Measurements from ENCODE around the gene CHCHD6. TPM values are rescaled to one million over a fixed set of nuclear protein-coding genes. Genes with fewer than 3 reads are reported as not detected.

Gene CHCHD6
- total RNA-seq, 1 experiment from 2014 or later, result 18.7 TPM

DNA sequence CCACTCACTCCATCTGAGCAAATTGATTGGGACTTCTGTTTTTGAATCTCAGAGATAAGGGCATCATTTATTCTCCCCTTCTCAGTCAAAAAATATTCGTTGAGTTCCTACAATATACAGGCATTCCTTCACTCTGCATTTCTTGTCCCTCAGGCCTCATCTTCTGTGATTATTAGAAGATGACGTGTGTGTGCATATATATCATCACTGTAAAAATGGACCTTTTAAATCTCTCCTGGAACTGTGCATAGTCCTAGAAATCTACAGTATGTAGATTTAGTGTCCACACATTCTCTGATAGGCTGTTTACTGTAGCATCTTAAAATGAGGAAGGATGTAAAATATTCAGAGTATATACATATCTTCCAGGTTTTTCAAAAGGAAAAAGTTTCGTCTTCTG lies 235.7 kb downstream of the CHCHD6 start:
- DNase-seq (ENCODE audit: low read depth), result no peak

GRCh38 chr3:126941721-126942270 lies 237.8 kb downstream of the CHCHD6 start:
- peak; percentile 17 for DNase-seq (ENCODE audit: low read depth)

DNA sequence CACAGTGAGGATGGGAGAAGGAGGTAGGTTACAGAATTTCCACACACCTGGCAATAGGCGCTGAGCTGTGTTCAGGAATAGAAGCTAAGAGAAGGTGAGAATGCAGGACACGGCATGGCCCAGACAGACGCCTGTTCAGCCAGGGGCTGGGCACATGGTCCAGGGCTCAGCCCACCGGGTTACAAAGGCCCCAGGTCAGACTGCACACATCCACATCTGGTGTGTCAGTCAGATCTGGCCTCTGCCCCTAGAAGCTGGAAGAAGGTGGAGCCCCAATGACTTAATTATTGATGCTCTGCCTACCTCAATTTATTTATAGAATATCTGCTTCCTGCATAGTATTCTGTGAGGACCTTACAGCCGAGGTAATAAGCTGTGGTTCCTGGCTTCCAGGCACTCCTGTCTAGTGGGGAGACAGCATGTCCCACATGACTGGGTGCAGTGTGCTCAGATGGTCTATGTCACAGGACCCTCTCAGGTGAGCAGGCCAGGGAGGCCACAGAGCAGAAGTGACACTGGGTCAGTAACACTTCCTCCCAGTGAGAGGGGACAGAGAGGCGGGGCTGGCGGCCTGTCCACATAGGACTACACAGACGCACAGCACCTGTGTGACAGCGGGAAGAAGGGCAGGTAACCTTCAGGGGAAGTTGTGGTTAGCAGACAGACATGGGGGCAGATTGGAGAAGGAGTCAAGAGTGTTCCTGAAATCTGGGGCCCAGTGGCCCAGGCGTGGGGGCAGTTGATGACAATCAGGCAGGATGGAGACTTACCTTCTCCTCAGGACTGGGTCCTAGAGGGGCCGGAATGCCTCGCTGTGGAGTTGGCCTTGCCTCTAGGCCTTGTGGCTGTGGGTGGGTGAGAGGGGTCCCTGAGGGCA lies 240.3 kb downstream of the CHCHD6 start:
- DNase-seq (ENCODE audit: low read depth), result no peak

- DNase-seq (ENCODE audit: low read depth), result no peak
Observed at GRCh38 chr3:126945171-126945721, 241.2 kb downstream of the CHCHD6 start.

DNA sequence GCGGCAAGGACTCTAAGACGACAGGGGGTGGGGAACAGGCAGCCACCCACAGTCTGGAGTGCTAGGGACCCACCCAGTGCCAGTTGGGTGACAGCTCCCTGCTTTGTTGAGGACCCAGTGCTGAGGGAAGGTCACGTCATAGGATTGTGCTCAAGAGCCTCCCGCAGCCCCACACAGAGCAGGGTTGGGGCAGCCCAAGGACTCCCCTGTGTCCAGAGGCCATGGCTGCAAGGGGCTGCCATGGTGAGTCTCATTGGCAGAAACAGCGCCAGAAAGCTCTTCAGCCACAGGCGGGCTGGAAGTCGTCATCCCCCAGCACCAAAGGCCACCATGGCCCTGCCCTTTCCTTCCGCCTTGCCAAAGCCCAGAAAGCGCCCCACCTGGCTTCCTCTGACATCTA lies 241.9 kb downstream of the CHCHD6 start:
- no peak for DNase-seq (ENCODE audit: low read depth)

GRCh38 chr3:126946405-126946804 lies 242.4 kb downstream of the CHCHD6 start:
- no peak for DNase-seq (ENCODE audit: low read depth)

DNA sequence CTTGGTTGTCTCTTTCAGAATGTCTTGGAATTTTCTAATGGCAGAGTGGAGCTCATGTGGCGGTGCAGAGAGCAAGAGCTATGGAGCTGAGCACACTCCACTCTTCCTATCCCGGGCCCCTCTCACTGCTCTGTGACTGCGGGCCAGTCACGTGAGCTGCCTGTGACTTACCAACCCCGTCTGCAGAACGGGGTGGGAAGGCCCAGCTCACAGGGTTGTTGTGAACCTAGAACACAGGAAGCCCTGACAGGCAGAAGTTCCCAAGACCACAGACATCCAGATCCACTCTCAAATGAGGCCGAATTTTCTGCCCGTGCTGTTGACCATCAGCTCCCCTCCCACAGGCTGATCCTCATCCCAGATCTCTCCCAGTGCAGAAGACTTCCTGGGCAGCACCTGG lies 243.4 kb downstream of the CHCHD6 start:
- DNase-seq (ENCODE audit: low read depth), result no peak

DNA sequence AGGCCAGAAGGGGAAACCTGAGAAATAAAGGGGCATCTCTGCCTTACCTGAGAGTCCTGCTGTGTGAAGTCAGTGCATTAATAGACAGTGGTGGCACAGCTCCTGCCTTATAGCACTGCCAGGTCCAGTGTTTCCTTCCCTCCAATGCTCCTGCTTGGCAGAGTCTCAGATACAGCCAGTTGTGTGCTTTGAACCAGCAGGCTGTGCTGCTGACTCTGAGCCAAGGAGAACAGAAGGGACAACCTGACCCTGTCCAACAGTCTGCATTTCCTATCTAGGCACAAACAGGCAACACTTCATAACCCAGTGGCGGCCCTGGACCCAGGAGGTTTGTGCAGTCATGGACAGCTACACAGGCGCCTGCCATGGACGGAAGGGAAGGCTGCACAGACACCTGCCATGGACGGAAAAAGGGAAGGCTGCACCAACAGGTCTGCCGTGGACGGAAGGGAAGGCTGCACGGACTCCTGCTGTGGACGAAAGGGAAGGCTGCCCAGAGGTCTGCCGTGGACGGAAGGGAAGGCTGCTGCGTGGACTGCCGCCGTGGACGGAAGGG lies 245.0 kb downstream of the CHCHD6 start:
- DNase-seq (ENCODE audit: low read depth), result no peak

DNA sequence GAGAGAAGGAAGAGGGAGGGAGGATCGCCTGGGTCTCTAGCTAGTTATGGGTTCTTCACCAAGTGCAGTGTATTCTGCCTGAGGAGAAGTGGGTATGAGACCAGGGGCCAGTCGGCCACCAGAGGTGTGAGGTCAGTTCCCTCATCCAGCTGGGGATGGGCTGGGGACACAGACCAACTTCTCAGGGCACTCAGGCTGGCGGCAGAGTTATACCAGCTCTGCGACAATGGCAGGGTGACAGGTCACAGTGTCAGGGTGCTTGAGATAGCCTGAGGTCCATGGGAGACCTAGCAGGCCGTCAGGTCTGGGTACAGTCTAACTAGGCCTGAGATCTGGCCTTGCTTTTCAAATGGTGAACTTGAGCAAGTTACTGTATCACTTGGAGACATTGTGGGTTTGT lies 247.5 kb downstream of the CHCHD6 start:
- no peak for DNase-seq (ENCODE audit: low read depth)

DNA sequence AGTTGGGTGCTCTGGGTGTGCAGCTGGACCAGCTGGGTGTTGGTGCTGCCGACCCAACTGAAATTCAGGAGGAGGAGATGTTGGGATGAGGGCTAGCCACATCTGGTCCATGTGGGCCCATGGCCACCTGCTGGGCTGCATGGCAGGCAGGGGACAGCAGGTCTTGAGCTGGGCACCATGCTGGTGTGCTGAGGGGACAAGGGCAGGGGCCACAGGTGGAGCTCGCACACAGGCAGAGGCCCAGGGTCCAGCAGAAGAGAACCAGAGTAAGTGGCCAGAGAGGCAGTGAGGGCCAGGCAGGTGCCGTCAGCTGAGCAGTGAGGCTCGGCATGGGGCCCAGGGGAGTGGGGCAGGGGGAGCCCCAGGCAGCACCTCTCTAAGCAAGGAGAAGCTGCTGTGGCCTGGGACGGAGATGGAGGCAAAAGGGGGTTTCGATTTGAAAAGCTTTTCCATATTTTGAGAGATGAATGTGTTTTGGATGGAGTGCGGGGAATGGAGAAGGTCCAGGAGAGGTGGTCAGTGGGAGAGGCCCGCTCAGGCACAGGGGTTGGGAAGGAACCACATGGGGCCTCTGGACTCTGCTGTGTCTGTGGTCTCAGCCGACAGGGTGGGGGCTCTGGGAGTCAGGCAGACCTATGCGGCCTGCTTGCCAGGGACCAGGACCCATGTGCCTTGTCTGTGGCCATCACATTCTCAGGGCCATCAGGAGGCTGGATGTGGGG lies 248.4 kb downstream of the CHCHD6 start:
- DNase-seq (ENCODE audit: low read depth), result no peak

DNA sequence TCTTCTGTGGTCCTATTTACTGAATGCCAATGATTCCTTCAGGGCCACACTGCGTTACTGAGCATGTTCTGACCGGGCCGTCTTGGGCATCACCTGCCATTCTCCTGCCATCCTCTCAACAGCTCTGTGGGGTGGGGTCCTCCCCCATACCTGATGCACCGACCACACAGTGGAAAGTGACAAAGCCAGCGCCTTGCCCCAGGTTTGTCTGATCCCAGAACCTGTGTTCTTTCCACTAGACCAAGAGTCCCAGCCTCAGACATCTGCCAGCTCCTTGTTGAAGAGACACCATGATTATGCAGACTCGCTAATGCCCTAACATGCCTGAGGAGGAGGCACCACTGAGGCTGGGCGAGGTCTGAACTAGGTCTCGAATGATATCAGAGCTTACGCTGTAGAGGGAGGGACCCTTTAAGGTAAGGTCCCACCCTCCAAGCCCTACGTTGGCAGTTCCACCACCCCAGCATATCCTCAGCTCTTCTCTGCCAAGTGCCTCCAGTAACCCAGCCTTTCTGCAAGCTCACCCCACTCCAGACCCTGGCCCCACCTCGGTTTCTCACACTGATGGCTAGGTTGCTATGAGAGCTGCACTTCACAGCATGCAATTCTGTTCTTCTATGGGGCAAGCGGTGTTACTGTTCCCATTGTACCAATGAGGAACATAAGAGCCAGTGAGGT lies 249.1 kb downstream of the CHCHD6 start:
- no peak for DNase-seq (ENCODE audit: low read depth)

GRCh38 chr3:126954141-126954842 lies 250.3 kb downstream of the CHCHD6 start:
- peak; percentile 60 for DNase-seq (ENCODE audit: low read depth)

DNA sequence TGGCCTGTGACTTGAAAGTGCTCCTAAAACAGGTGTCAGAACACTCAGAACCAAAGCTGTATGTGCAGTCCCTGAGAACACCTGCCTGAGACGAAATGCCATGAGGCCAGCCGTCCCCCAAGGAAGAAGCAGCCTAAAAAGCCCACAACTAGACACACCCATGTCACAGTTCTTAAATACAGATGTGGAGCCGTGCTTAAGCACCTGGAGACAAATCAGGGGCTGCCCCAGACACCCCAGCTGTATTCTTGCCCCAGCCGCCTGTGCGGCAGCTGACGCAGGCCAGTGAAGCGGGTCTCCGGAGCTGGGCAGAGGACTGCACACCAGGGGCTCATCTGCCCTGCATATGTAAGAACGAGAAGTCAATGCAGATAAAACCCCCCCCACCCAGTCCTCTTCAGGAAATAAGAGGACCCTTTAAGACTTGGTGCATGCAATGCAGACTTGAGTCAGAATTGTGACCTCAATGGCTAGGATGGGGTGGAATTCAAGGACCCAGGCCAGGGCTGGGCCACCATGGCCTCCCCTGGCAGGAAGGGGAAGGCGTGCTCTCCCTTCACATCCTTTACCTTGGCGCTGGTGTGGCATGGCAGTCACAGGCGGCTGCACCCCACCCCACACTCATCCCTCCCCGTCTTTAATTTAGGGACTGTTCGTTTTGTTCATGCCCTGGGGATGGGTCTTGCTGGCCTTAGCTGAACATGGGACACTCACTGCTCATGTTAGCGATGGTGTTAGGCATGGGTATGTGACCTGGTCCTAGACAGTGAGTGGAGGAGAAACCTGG lies 251.2 kb downstream of the CHCHD6 start:
- DNase-seq (ENCODE audit: low read depth), result no peak

- no peak for DNase-seq (ENCODE audit: low read depth)
Observed at GRCh38 chr3:126956361-126956760, 252.3 kb downstream of the CHCHD6 start.

GRCh38 chr3:126956866-126957650 lies 253.0 kb downstream of the CHCHD6 start:
- no peak for DNase-seq (ENCODE audit: low read depth)

DNA sequence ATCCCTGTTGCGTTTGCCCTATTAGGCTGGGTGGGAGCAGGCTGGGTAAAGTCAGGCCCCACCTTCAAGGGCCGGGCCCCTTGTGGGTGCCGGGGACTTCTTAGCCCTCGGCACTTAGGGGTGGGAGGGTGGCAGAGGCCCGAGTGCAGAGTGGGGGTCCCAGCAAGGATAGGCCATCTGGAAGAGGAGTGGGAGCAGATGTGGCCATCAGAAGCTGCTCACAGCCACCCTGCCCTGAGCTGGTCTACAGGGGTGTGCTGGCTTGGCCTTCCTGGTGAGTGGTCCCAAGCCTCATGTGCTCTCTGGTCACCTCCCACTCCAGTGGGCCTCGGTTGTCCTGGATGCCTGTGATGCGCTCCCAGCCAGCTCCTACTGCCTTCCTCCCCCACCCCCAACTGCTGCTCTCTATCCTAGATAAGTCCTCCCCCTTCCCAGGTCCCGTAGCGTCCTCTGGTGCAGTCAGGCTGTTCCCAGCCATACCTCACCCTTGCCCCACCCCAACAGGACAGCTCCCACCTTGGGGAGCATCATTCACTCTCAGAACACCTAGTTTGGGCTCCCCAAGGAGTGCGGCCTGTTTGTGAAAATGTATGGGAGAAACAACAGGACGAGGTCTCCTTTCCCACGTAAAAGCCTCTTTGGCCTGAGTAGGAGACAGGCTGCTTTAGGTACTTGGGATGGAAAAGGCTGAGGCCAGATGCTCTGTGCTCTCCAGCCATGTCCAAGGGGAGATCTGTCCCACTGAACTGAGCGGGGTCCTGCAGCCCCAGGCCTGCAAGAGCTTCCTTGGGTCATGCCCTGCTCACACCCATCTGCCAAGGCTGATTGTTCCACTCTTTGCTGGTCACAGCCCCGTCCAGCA lies 254.0 kb downstream of the CHCHD6 start:
- DNase-seq (ENCODE audit: low read depth), result no peak

DNA sequence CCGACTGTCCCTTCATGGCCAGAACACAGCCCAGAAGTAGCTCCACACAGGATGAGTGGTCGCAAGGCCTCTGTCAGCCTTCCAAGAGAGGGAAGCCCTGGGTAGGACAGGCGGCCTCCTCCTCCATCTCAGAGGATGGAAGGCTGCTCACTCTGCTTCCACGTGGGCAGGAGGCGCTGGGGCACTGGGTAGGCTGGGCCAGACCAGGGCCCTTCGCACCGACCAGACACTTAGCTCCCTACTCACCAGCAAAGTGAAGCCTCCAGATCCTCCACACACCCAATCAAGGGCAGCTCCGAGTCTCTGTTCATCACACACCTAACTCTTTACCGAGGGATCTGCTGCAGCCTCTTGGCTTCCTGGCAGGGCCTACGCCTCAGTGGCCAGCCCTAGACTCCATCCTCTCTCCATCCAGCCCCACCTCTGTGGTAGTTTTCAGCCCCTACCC lies 254.6 kb downstream of the CHCHD6 start:
- no peak for DNase-seq (ENCODE audit: low read depth)
